Naive thymus-derived CD8-positive, alpha-beta T cell (primary cell): ENCODE data around the gene CLDN4. TPM values are rescaled to one million over a fixed set of nuclear protein-coding genes. Genes with fewer than 3 reads are reported as not detected.
A peak's percentile ranks its signal among the peaks of the same experiment; 100 is the strongest.

Experiments
- ATAC-seq, 2 donors: fragments of 150-1000 bp; cut with Tn5 transposase in 1 of 2; sonication (Bioruptor Pico), chemical (Tn5 transposase) in 1 of 2; 1 replicate in 1 of 2; 2 replicates in 1 of 2; pipeline ENCODE4 v1.10.0; 2021; ENCODE audit warnings: mild to moderate bottlenecking in 2 of 2, moderate library complexity in 2 of 2
- POLR2A ChIA-PET: fragments of 350-600 bp; sonication (Branson Sonifier 250); formaldehyde crosslinking; loops from one replicate; lab custom pipeline; 2021; ENCODE audit warnings: antibody characterized with exemption; lab: Charles Lee
- DNase-seq, 10 donors: peaks; one replicate each; pipeline versions ENCODE4 v3.0.0 to v3.0.0-alpha.2; 2020 to 2022
- H3K27ac Mint-ChIP-seq, 10 donors: one replicate each; pipeline ENCODE4 v1.8.0; 2020 to 2022; ENCODE audit warnings: mild to moderate bottlenecking in 10 of 10, mixed read lengths in 10 of 10, moderate library complexity in 4 of 10, inconsistent platforms in 1 of 10
- H3K27me3 Mint-ChIP-seq, 5 donors: one replicate each; pipeline ENCODE4 v1.8.0; 2021 to 2022; ENCODE audit warnings: mixed read lengths in 5 of 5
- H3K36me3 Mint-ChIP-seq, 3 donors: one replicate each; pipeline ENCODE4 v1.8.0; 2020 to 2022; ENCODE audit warnings: mixed read lengths in 3 of 3, mild to moderate bottlenecking in 2 of 3, inconsistent platforms in 1 of 3
- H3K4me1 Mint-ChIP-seq, 4 donors: one replicate each; pipeline ENCODE4 v1.8.0; 2021 to 2022; ENCODE audit warnings: mixed read lengths in 4 of 4
- H3K4me3 Mint-ChIP-seq, 10 donors: one replicate each; pipeline ENCODE4 v1.8.0; 2020 to 2022; ENCODE audit warnings: mild to moderate bottlenecking in 10 of 10, mixed read lengths in 10 of 10, moderate library complexity in 6 of 10, inconsistent platforms in 1 of 10
- H3K9me3 Mint-ChIP-seq, 9 donors: one replicate each; pipeline ENCODE4 v1.8.0; 2020 to 2022; ENCODE audit warnings: mixed read lengths in 9 of 9, mild to moderate bottlenecking in 3 of 9, inconsistent platforms in 1 of 9, moderate library complexity in 1 of 9
- polyA plus RNA-seq, 3 donors: library from polyadenylated mRNA; unstranded; fragments of 300-500 nt; fragmentation: Illumina TruSeq; gene quantifications; one replicate each; pipeline ENCODE4 v1.2.3, GENCODE V29; 2021
- total RNA-seq, 8 experiments: library from RNA in 2 of 8; stranded (reverse) in 2 of 8; gene quantifications; one replicate each; pipeline ENCODE4 v1.2.3 and lab custom pipeline; 2021 to 2026

CLDN4 gene
- total and polyA plus RNA-seq, 5 experiments from 2014 or later = 0.04 to 0.36 TPM; not detected in 3

GRCh38 chr7:73850781-73851207, 20.0 kb downstream of the CLDN4 start:
- H3K36me3 Mint-ChIP-seq = no peaks in the 10 kb centered on the region
- H3K4me1 Mint-ChIP-seq = peaks cover 0 to 21% (median 3%) of the 10 kb centered on the region in 4 donors
- POLR2A ChIA-PET = interaction anchor here (1.2 kb wide), 1 partner anchor 23 kb away, joined by 3 read pairs; no protein-coding TSS in a partner anchor
- no peak overlapping the region for H3K4me3 Mint-ChIP-seq
- no peaks in the 10 kb centered on the region for H3K9me3 Mint-ChIP-seq
- no peak for ATAC-seq
- peaks cover 4 to 11% (median 6%) of the 10 kb centered on the region in 5 donors for H3K27me3 Mint-ChIP-seq
- H3K27ac Mint-ChIP-seq = peak overlapping the region in 2 of 10 donors; percentile 9 to 25
- DNase-seq = no peak

- Mint-ChIP-seq H3K27ac (peak overlapping the region in 2 of 10 donors; percentile 9 to 80), H3K36me3 (no peaks in the 10 kb centered on the region), H3K4me3 (no peak overlapping the region), H3K9me3 (no peaks in the 10 kb centered on the region), H3K4me1 (peaks cover 0 to 18% (median 4%) of the 10 kb centered on the region in 4 donors), H3K27me3 (peaks cover 4 to 14% (median 9%) of the 10 kb centered on the region in 5 donors)
- peak in 1 of 2 donors; percentile 31 for ATAC-seq
- DNase-seq = no peak
- POLR2A ChIA-PET = no interaction called here
Observed at GRCh38 chr7:73851410-73852338, 20.9 kb downstream of the CLDN4 start.

GRCh38 chr7:73852500-73852899, 21.7 kb downstream of the CLDN4 start:
- Mint-ChIP-seq H3K9me3 (no peaks in the 10 kb centered on the region), H3K4me1 (peaks cover 0 to 16% (median 4%) of the 10 kb centered on the region in 4 donors), H3K36me3 (no peaks in the 10 kb centered on the region), H3K4me3 (no peak overlapping the region), H3K27ac (no peak overlapping the region), H3K27me3 (peaks cover 4 to 17% (median 10%) of the 10 kb centered on the region in 5 donors)
- POLR2A ChIA-PET = no interaction called here
- ATAC-seq (no peak), DNase-seq (no peak)

GRCh38 chr7:73856941-73857340, 26.1 kb downstream of the CLDN4 start:
- H3K9me3 Mint-ChIP-seq = peaks cover 0 to 4% (median 0%) of the 10 kb centered on the region in 9 donors
- DNase-seq (peak in 1 of 10 donors; percentile 57), ATAC-seq (no peak)
- peaks cover 0 to 8% (median 3%) of the 10 kb centered on the region in 4 donors for H3K4me1 Mint-ChIP-seq
- H3K27ac Mint-ChIP-seq = peak overlapping the region in 1 of 10 donors; percentile 60
- POLR2A ChIA-PET = interaction anchor here (0.7 kb wide), 1 partner anchor 291 kb away, joined by 5 read pairs; no protein-coding TSS in a partner anchor
- peak overlapping the region in 2 of 10 donors; percentile 28 to 71 for H3K4me3 Mint-ChIP-seq
- H3K36me3 Mint-ChIP-seq = no peaks in the 10 kb centered on the region
- H3K27me3 Mint-ChIP-seq = peaks cover 4 to 32% (median 16%) of the 10 kb centered on the region in 5 donors

- Mint-ChIP-seq H3K4me1 (peaks cover 0 to 8% (median 4%) of the 10 kb centered on the region in 4 donors), H3K4me3 (no peak overlapping the region), H3K36me3 (no peaks in the 10 kb centered on the region), H3K9me3 (peaks cover 0 to 4% (median 0%) of the 10 kb centered on the region in 9 donors), H3K27ac (peak overlapping the region in 1 of 10 donors; percentile 6), H3K27me3 (peaks cover 4 to 32% (median 16%) of the 10 kb centered on the region in 5 donors)
- DNase-seq (no peak), ATAC-seq (no peak)
- POLR2A ChIA-PET = no interaction called here
Observed at GRCh38 chr7:73858807-73859206, 28.0 kb downstream of the CLDN4 start.

- ATAC-seq (no peak), DNase-seq (no peak)
- H3K4me3 Mint-ChIP-seq = no peak within 1 kb of the TSS
- H3K9me3 Mint-ChIP-seq = peaks cover 0 to 4% (median 0%) of the 10 kb centered on the region in 9 donors
- peaks cover 3 to 26% (median 12%) of the 10 kb centered on the region in 5 donors for H3K27me3 Mint-ChIP-seq
- H3K36me3 Mint-ChIP-seq = no peaks in the 10 kb centered on the region
- peaks cover 0 to 1% (median 1%) of the 10 kb centered on the region in 4 donors for H3K4me1 Mint-ChIP-seq
- POLR2A ChIA-PET = no interaction called here
- H3K27ac Mint-ChIP-seq = peak within 1 kb of the TSS in 1 of 10 donors; percentile 25
Observed at GRCh38 chr7:73860859-73861258, 30.1 kb downstream of the CLDN4 start, which contains the start of gene TMEM270. Gene TMEM270 (plus strand): TSS chr7:73861159. CDS start chr7:73861195, 36 bp downstream.

GRCh38 chr7:73861305-73861704, 30.5 kb downstream of the CLDN4 start:
- POLR2A ChIA-PET = no interaction called here

GRCh38 chr7:73864981-73865711, 34.4 kb downstream of the CLDN4 start:
- Mint-ChIP-seq H3K36me3 (no peaks in the 10 kb centered on the region), H3K27ac (no peak overlapping the region), H3K4me1 (peaks cover 0 to 1% (median 0%) of the 10 kb centered on the region in 4 donors), H3K4me3 (no peak overlapping the region), H3K9me3 (no peaks in the 10 kb centered on the region), H3K27me3 (peaks cover 0 to 8% (median 3%) of the 10 kb centered on the region in 5 donors)
- POLR2A ChIA-PET = interaction anchor here (0.6 kb wide), 1 partner anchor 38 kb away, joined by 3 read pairs; no protein-coding TSS in a partner anchor
- no peak for DNase-seq
- no peak for ATAC-seq

More at GRCh38 chr7:73861305-73861704, 30.5 kb downstream of the CLDN4 start:
- Mint-ChIP-seq H3K4me3 (no peak overlapping the region), H3K4me1 (peaks cover 0 to 1% (median 0%) of the 10 kb centered on the region in 4 donors), H3K27me3 (peaks cover 3 to 25% (median 12%) of the 10 kb centered on the region in 5 donors), H3K9me3 (peaks cover 0 to 4% (median 0%) of the 10 kb centered on the region in 9 donors), H3K36me3 (no peaks in the 10 kb centered on the region), H3K27ac (no peak overlapping the region)
- no peak for DNase-seq
- ATAC-seq = no peak

GRCh38 chr7:73865738-73866445, 35.1 kb downstream of the CLDN4 start:
- DNase-seq (no peak), ATAC-seq (no peak)
- Mint-ChIP-seq H3K36me3 (no peaks in the 10 kb centered on the region), H3K4me3 (no peak overlapping the region), H3K27ac (no peak overlapping the region), H3K4me1 (peaks cover 0 to 1% (median 0%) of the 10 kb centered on the region in 4 donors), H3K9me3 (no peaks in the 10 kb centered on the region), H3K27me3 (peaks cover 0 to 8% (median 2%) of the 10 kb centered on the region in 5 donors)
- POLR2A ChIA-PET = no interaction called here

GRCh38 chr7:73866446-73866767, 35.6 kb downstream of the CLDN4 start:
- ATAC-seq = no peak
- Mint-ChIP-seq H3K4me3 (no peak overlapping the region), H3K36me3 (no peaks in the 10 kb centered on the region), H3K27ac (no peak overlapping the region), H3K4me1 (peaks cover 0 to 1% (median 0%) of the 10 kb centered on the region in 4 donors), H3K9me3 (no peaks in the 10 kb centered on the region), H3K27me3 (peaks cover 0 to 6% (median 2%) of the 10 kb centered on the region in 5 donors)
- POLR2A ChIA-PET = no interaction called here
- no peak for DNase-seq

GRCh38 chr7:73869011-73869798, 38.4 kb downstream of the CLDN4 start:
- H3K27me3 Mint-ChIP-seq = no peaks in the 10 kb centered on the region
- no peak overlapping the region for H3K27ac Mint-ChIP-seq
- POLR2A ChIA-PET = no interaction called here
- no peaks in the 10 kb centered on the region for H3K9me3 Mint-ChIP-seq
- no peak overlapping the region for H3K4me3 Mint-ChIP-seq
- H3K4me1 Mint-ChIP-seq = no peaks in the 10 kb centered on the region
- no peaks in the 10 kb centered on the region for H3K36me3 Mint-ChIP-seq
- DNase-seq (no peak), ATAC-seq (no peak)
